NCI-H1694 treated with DMSO at 0.1 percent for 48 hours (cell line): ENCODE data around the gene MLLT10.
"Not testable (repeated sequence)": the region's sequence is repeated elsewhere in the genome, so short reads cannot be mapped to it uniquely, and the experiment has no call there.

Experiments
- DNase-seq: peaks from one replicate; lab custom pipeline; 2025; lab: John Stamatoyannopoulos, UW

MLLT10 gene

GRCh38 chr10:21584834-21585530, 51.0 kb downstream of the MLLT10 start:
- no peak for DNase-seq

- no peak for DNase-seq
These were observed 53.4 kb downstream of the MLLT10 start for GRCh38 chr10:21587391-21587790.

GRCh38 chr10:21588159-21588558, 54.1 kb downstream of the MLLT10 start:
- not testable (repeated sequence) for DNase-seq

- no peak for DNase-seq
These were observed 60.0 kb downstream of the MLLT10 start for GRCh38 chr10:21593986-21594385.

GRCh38 chr10:21599582-21599981, 65.5 kb downstream of the MLLT10 start:
- DNase-seq = no peak

- DNase-seq = no peak
These were observed 66.9 kb downstream of the MLLT10 start for GRCh38 chr10:21600804-21601433.

- DNase-seq = no peak
These were observed 68.3 kb downstream of the MLLT10 start for GRCh38 chr10:21602313-21602712.

GRCh38 chr10:21603721-21604120, 69.7 kb downstream of the MLLT10 start:
- DNase-seq = no peak

GRCh38 chr10:21604651-21605050, 70.6 kb downstream of the MLLT10 start:
- DNase-seq = no peak

- DNase-seq = no peak
These were observed 73.9 kb downstream of the MLLT10 start for GRCh38 chr10:21607907-21608306.

- DNase-seq = no peak
These were observed 80.0 kb downstream of the MLLT10 start for GRCh38 chr10:21614000-21614399.

- DNase-seq = no peak
These were observed 83.2 kb downstream of the MLLT10 start for GRCh38 chr10:21617267-21617666.

GRCh38 chr10:21623291-21623690, 89.3 kb downstream of the MLLT10 start:
- DNase-seq = no peak

- not testable (repeated sequence) for DNase-seq
These were observed 90.4 kb downstream of the MLLT10 start for GRCh38 chr10:21624421-21624820.

GRCh38 chr10:21624951-21625350, 90.9 kb downstream of the MLLT10 start:
- no peak for DNase-seq

- no peak for DNase-seq
These were observed 91.7 kb downstream of the MLLT10 start for GRCh38 chr10:21625623-21626229.

- DNase-seq = no peak
These were observed 92.6 kb downstream of the MLLT10 start for GRCh38 chr10:21626457-21627161.

- no peak for DNase-seq
These were observed 93.3 kb downstream of the MLLT10 start for GRCh38 chr10:21627331-21627730.

GRCh38 chr10:21628023-21628422, 94.0 kb downstream of the MLLT10 start:
- DNase-seq = no peak

- DNase-seq = not testable (repeated sequence)
These were observed 94.6 kb downstream of the MLLT10 start for GRCh38 chr10:21628645-21629044.

- no peak for DNase-seq
These were observed 100.8 kb downstream of the MLLT10 start for GRCh38 chr10:21634599-21635365.

GRCh38 chr10:21637795-21638194, 103.8 kb downstream of the MLLT10 start:
- no peak for DNase-seq
